ENCODE data around the gene STK11IP.

DNA sequence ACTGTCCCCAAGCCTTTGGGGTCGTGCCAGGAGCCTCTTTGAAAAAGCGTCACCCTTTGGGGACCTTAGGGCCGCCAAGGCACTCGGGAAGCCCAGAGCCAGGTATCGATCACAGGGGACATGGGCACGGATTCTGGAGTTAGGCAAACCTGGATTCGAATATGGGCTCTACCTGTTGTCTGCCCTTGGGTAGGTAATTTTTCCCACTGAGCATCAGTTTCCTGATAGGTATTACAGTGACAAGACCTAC, 44.6 kb upstream of the STK11IP start:
- TF ChIP-seq, protein P1, sequence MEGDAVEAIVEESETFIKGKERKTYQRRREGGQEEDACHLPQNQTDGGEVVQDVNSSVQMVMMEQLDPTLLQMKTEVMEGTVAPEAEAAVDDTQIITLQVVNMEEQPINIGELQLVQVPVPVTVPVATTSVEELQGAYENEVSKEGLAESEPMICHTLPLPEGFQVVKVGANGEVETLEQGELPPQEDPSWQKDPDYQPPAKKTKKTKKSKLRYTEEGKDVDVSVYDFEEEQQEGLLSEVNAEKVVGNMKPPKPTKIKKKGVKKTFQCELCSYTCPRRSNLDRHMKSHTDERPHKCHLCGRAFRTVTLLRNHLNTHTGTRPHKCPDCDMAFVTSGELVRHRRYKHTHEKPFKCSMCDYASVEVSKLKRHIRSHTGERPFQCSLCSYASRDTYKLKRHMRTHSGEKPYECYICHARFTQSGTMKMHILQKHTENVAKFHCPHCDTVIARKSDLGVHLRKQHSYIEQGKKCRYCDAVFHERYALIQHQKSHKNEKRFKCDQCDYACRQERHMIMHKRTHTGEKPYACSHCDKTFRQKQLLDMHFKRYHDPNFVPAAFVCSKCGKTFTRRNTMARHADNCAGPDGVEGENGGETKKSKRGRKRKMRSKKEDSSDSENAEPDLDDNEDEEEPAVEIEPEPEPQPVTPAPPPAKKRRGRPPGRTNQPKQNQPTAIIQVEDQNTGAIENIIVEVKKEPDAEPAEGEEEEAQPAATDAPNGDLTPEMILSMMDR (IDR thresholded peaks at IDR 0.05; ENCODE audit: insufficient read depth, low read length, poor library complexity, severe bottlenecking), result no peak
- no peak for TF ChIP-seq EZH2phosphoT487 (conservative IDR thresholded peaks at IDR 0.05; ENCODE audit: low read length)
